GM12872 (cell line): ENCODE data around the gene UMODL1.

Experiments
- CTCF ChIP-seq: IDR thresholded peaks from 3 replicates; pipeline ENCODE4 v1.5.1; 2011; ENCODE audit warnings: low read depth, mild to moderate bottlenecking, low read length, moderate library complexity; ENCODE audit not compliant: insufficient read depth

Gene UMODL1

GRCh38 chr21:42133131-42133530 is 62.0 kb downstream of the UMODL1 start:
- TF ChIP-seq CTCF = no peak

- TF ChIP-seq CTCF = no peak
These were observed 64.4 kb downstream of the UMODL1 start for GRCh38 chr21:42135386-42136052.

- TF ChIP-seq CTCF = no peak
These were observed 66.2 kb downstream of the UMODL1 start for GRCh38 chr21:42137191-42137904.

GRCh38 chr21:42140196-42140934 is 69.2 kb downstream of the UMODL1 start:
- TF ChIP-seq CTCF = no peak

- no peak for TF ChIP-seq CTCF
These were observed 70.5 kb downstream of the UMODL1 start for GRCh38 chr21:42141643-42142042.

GRCh38 chr21:42142141-42142540 is 71.0 kb downstream of the UMODL1 start:
- TF ChIP-seq CTCF = no peak

- no peak for TF ChIP-seq CTCF
These were observed 71.5 kb downstream of the UMODL1 start for GRCh38 chr21:42142627-42143026.
